ENCODE data around the gene PPP1R16B.

- TF ChIP-seq CTCF (conservative IDR thresholded peaks at IDR 0.05) (no peak), ZFX (IDR thresholded peaks at IDR 0.05) (no peak)
These were observed 1.3 kb upstream of the PPP1R16B start for GRCh38 chr20:38804221-38804620.

Data from C4-2B (cell line).